Measurements from ENCODE around the gene TRA2A.
A peak's percentile ranks its signal among the peaks of the same experiment; 100 is the strongest.

- TF ChIP-seq CTCF (IDR thresholded peaks at IDR 0.05), result peak in 1 of 7 experiments; percentile 9
- no peak for TF ChIP-seq EP300 (IDR thresholded peaks at IDR 0.05)
- no peak for TF ChIP-seq POLR2AphosphoS5 (IDR thresholded peaks at IDR 0.05)
- no peak for TF ChIP-seq POLR2A (IDR thresholded peaks at IDR 0.05)
These were observed 68.9 kb downstream of the TRA2A start for GRCh38 chr7:23462846-23463245.
